ENCODE data around the gene BCLAF1. TPM values are rescaled to one million over a fixed set of nuclear protein-coding genes. Genes with fewer than 3 reads are reported as not detected.

The BCLAF1 gene
- total RNA-seq, 4 donors from 2014 or later: 85.0 to 177 (median 104) TPM

DNA sequence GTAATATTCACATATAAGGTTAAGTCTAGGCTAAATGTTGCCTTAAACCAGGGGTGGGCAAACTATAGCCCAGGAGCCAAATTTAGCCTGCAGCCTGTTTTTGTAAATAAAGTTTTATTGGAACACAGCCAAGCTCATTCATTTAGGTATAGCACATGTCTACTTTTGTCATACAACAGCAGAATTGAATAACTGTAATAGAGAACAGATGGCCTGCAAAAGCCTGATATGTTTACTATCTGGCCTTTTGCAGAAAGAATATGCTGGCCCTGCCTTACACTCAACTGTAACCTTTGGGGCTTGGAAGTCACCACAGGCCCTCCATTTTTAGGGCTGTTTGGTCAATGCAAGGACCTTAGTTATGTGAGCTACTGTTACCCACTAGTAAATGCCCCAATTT is 17.7 kb upstream of the BCLAF1 start:
- TF ChIP-seq, protein P1, sequence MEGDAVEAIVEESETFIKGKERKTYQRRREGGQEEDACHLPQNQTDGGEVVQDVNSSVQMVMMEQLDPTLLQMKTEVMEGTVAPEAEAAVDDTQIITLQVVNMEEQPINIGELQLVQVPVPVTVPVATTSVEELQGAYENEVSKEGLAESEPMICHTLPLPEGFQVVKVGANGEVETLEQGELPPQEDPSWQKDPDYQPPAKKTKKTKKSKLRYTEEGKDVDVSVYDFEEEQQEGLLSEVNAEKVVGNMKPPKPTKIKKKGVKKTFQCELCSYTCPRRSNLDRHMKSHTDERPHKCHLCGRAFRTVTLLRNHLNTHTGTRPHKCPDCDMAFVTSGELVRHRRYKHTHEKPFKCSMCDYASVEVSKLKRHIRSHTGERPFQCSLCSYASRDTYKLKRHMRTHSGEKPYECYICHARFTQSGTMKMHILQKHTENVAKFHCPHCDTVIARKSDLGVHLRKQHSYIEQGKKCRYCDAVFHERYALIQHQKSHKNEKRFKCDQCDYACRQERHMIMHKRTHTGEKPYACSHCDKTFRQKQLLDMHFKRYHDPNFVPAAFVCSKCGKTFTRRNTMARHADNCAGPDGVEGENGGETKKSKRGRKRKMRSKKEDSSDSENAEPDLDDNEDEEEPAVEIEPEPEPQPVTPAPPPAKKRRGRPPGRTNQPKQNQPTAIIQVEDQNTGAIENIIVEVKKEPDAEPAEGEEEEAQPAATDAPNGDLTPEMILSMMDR (IDR thresholded peaks at IDR 0.05): no peak
- TF ChIP-seq POLR2A (IDR thresholded peaks at IDR 0.05): no peak
- intact Hi-C loops (cut with DNase I; ENCODE audit: low total_unique reads): no loop called here
- DNase-seq (ENCODE audit: low spot score in 2 of 2): no peak
- H3K4me3 ChIP-seq (ENCODE audit: low read depth, poor library complexity, severe bottlenecking): no peak overlapping the region

DNA sequence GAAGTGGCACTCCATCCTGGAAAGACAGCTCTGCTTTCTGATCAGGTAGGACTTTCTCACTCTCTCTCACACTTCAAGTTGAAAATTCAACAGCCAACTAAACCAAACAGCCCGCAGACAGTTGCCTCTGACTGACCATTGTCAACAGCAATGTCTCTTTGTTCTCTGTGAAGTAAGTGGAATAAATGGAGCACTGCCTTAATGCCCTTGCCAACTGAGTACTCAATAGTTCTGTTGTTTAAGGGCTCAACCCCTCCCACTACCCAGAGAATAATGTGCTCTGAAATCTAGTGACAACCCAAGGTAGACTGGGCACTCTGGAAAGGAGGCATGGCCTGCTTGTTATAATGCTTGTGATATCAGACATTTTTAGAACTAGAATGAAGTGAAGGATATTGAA is 16.8 kb upstream of the BCLAF1 start:
- TF ChIP-seq, protein P1 (IDR thresholded peaks at IDR 0.05): no peak
- no peak for TF ChIP-seq POLR2A (IDR thresholded peaks at IDR 0.05)
- intact Hi-C loops (cut with DNase I; ENCODE audit: low total_unique reads): no loop called here
- no peak overlapping the region for H3K4me3 ChIP-seq (ENCODE audit: low read depth, poor library complexity, severe bottlenecking)
- DNase-seq (ENCODE audit: low spot score in 2 of 2): no peak
- WGBS, 2 donors: 88 to 90% methylated on average over 1 of the region's 1 CpG

DNA sequence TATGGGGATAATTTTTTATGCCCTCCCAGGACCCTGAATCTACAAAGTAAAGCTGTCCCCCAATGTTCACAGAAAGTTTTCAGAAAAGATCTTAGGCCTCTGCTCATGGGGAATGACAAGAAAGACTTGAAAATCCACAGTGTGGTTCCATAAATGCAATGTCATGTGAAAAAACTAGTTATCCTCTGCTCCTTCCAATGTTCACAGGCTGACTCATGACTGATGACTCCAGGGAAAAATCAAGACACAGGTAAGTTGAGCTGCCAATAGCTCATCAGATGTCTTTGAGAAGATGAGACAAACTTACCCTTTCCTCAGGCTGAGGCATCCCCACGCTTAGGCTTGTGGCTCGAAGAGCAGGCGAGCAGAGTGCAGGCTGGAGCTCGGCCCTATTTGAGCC is 14.8 kb upstream of the BCLAF1 start:
- H3K4me3 ChIP-seq (ENCODE audit: low read depth, poor library complexity, severe bottlenecking): no peak overlapping the region
- intact Hi-C loops (cut with DNase I; ENCODE audit: low total_unique reads): no loop called here
- DNase-seq (ENCODE audit: low spot score in 2 of 2): no peak
- WGBS, 2 donors: 45 to 51% methylated on average over 4 of the region's 4 CpGs
- no peak for TF ChIP-seq POLR2A (IDR thresholded peaks at IDR 0.05)
- TF ChIP-seq, protein P1 (IDR thresholded peaks at IDR 0.05): no peak

- 69 to 70% methylated on average over 3 of the region's 3 CpGs for WGBS, 2 donors
- DNase-seq (ENCODE audit: low spot score in 2 of 2): no peak
Measured at GRCh38 chr6:136303516-136303915, 13.9 kb upstream of the BCLAF1 start.

GRCh38 chr6:136294621-136295020 is 5.0 kb upstream of the BCLAF1 start:
- intact Hi-C loops (cut with DNase I; ENCODE audit: low total_unique reads): no loop called here

More at GRCh38 chr6:136303516-136303915, 13.9 kb upstream of the BCLAF1 start:
- H3K4me3 ChIP-seq (ENCODE audit: low read depth, poor library complexity, severe bottlenecking): no peak overlapping the region
- intact Hi-C loops (cut with DNase I; ENCODE audit: low total_unique reads): no loop called here
- no peak for TF ChIP-seq POLR2A (IDR thresholded peaks at IDR 0.05)
- TF ChIP-seq, protein P1 (IDR thresholded peaks at IDR 0.05): no peak

More at GRCh38 chr6:136294621-136295020, 5.0 kb upstream of the BCLAF1 start:
- no peak overlapping the region for H3K4me3 ChIP-seq (ENCODE audit: low read depth, poor library complexity, severe bottlenecking)
- TF ChIP-seq, protein P1 (IDR thresholded peaks at IDR 0.05): no peak
- no peak for TF ChIP-seq POLR2A (IDR thresholded peaks at IDR 0.05)
- no peak for DNase-seq (ENCODE audit: low spot score in 2 of 2)
- WGBS, 2 donors: 94 to 98% methylated on average over 3 of the region's 3 CpGs
